RWPE2 (cell line): ENCODE data around the gene DIDO1.
A peak's percentile ranks its signal among the peaks of the same experiment; 100 is the strongest.

ENCODE experiments used
- ATAC-seq: fragments of 200-7000 bp; cut with Tn5 transposase; 3 replicates; pipeline ENCODE4 v1.9.1; 2021; ENCODE audit warnings: low read depth
- DNase-seq: peaks from one replicate; pipeline ENCODE4 v3.0.0-alpha.2; 2020; ENCODE audit warnings: low spot score
- H3K27ac ChIP-seq: fragments of 450-650 bp; 2 replicates; pipeline ENCODE4 v1.5.1; 2017; ENCODE audit warnings: mild to moderate bottlenecking; ENCODE audit not compliant: poor library complexity, severe bottlenecking
- H3K27me3 ChIP-seq: fragments of 250-450 bp; sonication (Bioruptor Pico); 2 replicates; pipeline ENCODE4 v1.5.1; 2021; ENCODE audit warnings: mild to moderate bottlenecking, moderate library complexity; ENCODE audit not compliant: insufficient read depth, poor library complexity, severe bottlenecking
- H3K36me3 ChIP-seq: fragments of 250-450 bp; sonication (Bioruptor Pico); 2 replicates; pipeline ENCODE4 v1.5.1; 2020; ENCODE audit warnings: low read depth, mild to moderate bottlenecking, moderate library complexity
- H3K4me1 ChIP-seq: fragments of 250-450 bp; sonication (Bioruptor Pico); 2 replicates; pipeline ENCODE4 v1.5.1; 2021; ENCODE audit warnings: mild to moderate bottlenecking, moderate library complexity; ENCODE audit not compliant: insufficient read depth, poor library complexity, severe bottlenecking
- H3K4me3 ChIP-seq: fragments of 250-450 bp; sonication (Bioruptor Pico); 2 replicates; pipeline ENCODE4 v1.5.1; 2021; ENCODE audit warnings: mild to moderate bottlenecking, moderate library complexity; ENCODE audit not compliant: severe bottlenecking
- H3K9me3 ChIP-seq: fragments of 250-450 bp; sonication (Bioruptor Pico); 2 replicates; pipeline ENCODE4 v1.5.1; 2021; ENCODE audit warnings: mild to moderate bottlenecking, moderate library complexity; ENCODE audit not compliant: severe bottlenecking
- TF ChIP-seq, protein P1 (sequence below): fragments of 450-650 bp; IDR thresholded peaks from one replicate; pipeline ENCODE4 v1.5.1; 2017; ENCODE audit warnings: mild to moderate bottlenecking, moderate library complexity; ENCODE audit not compliant: poor library complexity, severe bottlenecking

The DIDO1 gene

GRCh38 chr20:62926229-62927127 is at the start of gene DIDO1:
Gene DIDO1, minus strand, starts transcription at chr20:62926505.
- DNase-seq (peak; percentile 99), ATAC-seq (peak; percentile 71)
- H3K27ac ChIP-seq, result peak within 1 kb of the TSS; percentile 82
- H3K4me3 ChIP-seq, result peak within 1 kb of the TSS; percentile 88
- H3K27me3 ChIP-seq, result no peaks in the 10 kb centered on the region
- H3K36me3 ChIP-seq, result peaks cover 13% of the 10 kb centered on the region
- H3K4me1 ChIP-seq, result peaks cover 40% of the 10 kb centered on the region
- no peaks in the 10 kb centered on the region for H3K9me3 ChIP-seq
- TF ChIP-seq, protein P1, sequence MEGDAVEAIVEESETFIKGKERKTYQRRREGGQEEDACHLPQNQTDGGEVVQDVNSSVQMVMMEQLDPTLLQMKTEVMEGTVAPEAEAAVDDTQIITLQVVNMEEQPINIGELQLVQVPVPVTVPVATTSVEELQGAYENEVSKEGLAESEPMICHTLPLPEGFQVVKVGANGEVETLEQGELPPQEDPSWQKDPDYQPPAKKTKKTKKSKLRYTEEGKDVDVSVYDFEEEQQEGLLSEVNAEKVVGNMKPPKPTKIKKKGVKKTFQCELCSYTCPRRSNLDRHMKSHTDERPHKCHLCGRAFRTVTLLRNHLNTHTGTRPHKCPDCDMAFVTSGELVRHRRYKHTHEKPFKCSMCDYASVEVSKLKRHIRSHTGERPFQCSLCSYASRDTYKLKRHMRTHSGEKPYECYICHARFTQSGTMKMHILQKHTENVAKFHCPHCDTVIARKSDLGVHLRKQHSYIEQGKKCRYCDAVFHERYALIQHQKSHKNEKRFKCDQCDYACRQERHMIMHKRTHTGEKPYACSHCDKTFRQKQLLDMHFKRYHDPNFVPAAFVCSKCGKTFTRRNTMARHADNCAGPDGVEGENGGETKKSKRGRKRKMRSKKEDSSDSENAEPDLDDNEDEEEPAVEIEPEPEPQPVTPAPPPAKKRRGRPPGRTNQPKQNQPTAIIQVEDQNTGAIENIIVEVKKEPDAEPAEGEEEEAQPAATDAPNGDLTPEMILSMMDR, result peak; percentile 94

DNA sequence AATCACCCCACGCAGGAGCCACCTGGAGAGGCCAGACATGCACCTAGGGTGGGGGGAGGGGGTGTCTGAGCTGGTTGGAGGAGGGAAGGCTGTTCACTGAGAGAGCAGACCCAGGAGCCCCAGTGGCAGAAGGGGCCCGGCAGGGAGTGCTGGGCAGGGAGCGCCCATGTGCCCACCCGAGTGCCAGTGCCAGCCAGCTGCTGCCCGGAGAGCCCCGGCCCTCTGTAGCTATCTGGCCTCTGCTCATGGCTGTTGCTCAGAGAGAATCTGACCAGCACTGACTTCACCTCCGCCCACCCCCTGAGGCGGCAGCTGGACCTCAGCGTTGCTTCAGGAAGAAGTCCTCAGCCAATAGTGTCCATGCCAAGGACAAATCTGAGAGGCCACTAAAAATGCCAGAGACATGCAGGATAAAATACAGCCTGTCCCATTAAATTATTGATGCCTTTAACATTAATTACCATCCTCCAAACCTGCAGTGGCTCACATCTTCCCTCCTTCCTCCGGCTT is 49.0 kb upstream of the DIDO1 start:
- no peak for DNase-seq
- Histone ChIP-seq H3K27me3 (peaks cover 84% of the 10 kb centered on the region), H3K27ac (no peak overlapping the region), H3K4me1 (no peaks in the 10 kb centered on the region), H3K36me3 (no peaks in the 10 kb centered on the region), H3K9me3 (no peaks in the 10 kb centered on the region), H3K4me3 (no peak overlapping the region)
- TF ChIP-seq, protein P1, result no peak
- ATAC-seq, result no peak

DNA sequence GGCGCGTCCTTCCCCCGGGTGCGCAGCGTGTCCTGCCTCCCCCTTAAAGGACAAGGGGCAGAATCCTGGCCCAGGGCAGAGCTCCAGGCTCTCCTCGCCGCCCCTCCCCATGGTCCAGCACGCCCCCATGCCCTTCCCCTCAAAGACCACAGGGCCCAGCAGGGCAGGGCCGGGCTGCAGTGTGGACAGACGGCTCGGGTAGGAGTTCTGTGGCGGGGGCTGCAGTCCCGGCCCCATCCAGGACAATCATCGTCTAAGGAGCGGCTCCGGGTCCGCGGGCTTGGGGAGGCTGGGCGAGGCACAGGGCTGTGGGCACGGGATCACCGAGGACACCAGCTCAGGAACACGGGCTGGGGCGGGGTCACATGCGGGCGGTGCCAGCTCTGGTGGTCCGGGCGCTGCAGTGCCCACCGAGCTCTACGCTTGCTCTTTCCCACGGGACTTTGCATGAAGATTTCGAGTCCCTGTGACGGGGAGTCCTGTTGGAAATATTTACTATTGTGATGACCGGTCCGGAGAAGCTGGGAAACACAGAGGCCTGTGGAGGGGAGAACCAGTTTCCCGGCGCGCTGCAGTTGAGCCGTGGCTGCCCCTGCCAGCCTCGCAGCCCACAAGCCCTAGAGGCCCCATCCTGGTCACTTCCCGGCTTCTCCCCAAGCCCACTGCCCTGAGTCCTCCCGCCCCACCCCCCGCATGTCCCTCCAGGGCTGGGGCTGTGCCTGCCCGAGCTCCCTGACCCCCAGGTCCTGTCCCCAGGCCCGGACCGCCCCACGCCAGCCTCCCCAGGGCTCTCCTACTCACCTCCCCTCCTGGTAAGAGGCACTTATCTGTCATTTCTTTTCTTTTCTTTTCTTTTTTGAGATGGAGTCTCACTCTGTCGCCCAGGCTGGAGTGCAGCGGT is 46.8 kb upstream of the DIDO1 start:
- Histone ChIP-seq H3K4me1 (no peaks in the 10 kb centered on the region), H3K9me3 (no peaks in the 10 kb centered on the region), H3K27me3 (peaks cover 82% of the 10 kb centered on the region), H3K4me3 (no peak overlapping the region), H3K27ac (no peak overlapping the region), H3K36me3 (no peaks in the 10 kb centered on the region)
- TF ChIP-seq, protein P1, result no peak
- DNase-seq, result no peak
- ATAC-seq, result no peak; the same call in 2 of the 3 replicates

DNA sequence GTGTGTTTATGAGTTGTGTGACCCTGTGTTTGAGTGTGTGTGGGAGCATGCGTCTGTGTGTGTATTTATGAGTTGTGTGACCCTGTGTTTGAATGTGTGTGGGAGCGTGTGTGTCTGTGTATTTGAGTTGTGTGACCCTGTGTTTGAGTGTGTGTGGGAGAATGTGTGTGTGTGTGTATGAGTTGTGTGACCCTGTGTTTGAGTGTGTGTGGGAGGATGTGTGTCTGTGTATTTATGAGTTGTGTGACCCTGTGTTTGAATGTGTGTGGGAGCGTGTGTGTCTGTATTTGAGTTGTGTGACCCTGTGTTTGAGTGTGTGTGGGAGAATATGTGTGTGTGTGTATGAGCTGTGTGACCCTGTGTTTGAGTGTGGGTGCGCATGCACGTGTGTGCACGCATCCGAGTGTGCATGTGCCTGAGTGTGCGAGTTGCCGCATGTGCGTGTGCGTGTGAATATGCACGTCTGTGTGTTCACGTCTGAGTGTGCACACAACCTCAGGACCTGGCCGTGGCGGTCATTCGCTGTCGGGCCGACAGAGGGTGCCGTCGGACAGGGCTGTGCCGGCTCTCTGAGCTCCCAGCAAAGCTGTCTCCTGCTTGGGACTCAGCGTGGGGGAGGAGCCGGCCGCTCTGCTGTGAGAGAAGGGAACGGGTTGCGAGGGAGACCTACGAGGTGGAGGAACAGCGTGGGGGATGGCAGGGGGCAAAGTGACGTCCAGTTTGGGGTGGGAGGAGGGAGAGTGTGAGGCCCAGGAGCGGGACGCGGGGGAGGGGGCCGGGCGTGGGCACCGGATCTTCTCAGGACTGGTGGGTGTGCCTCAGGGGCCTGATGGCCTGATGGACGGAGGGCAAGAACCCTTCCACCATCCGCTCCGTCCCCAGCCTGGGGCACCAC is 45.9 kb upstream of the DIDO1 start:
- DNase-seq (peak; percentile 97), ATAC-seq (peak; percentile 92)
- TF ChIP-seq, protein P1, result peak; percentile 98
- Histone ChIP-seq H3K9me3 (no peaks in the 10 kb centered on the region), H3K4me1 (no peaks in the 10 kb centered on the region), H3K27me3 (peaks cover 77% of the 10 kb centered on the region), H3K27ac (no peak overlapping the region), H3K4me3 (no peak overlapping the region), H3K36me3 (no peaks in the 10 kb centered on the region)
